COLO829 (cell line): ENCODE data around the gene ZNF440.
"Not testable (repeated sequence)": the region's sequence is repeated elsewhere in the genome, so short reads cannot be mapped to it uniquely, and the experiment has no call there.

ENCODE experiments used
- DNase-seq: peaks from one replicate; pipeline ENCODE4 v3.0.0; 2012; ENCODE audit warnings: low spot score

The ZNF440 gene

GRCh38 chr19:11828957-11829876, 15.1 kb downstream of the ZNF440 start:
- DNase-seq, result not testable (repeated sequence)

- no peak for DNase-seq
These were observed 18.3 kb downstream of the ZNF440 start for GRCh38 chr19:11832253-11832912.

GRCh38 chr19:11833541-11833940, 19.5 kb downstream of the ZNF440 start:
- DNase-seq, result no peak

- DNase-seq, result not testable (repeated sequence)
These were observed 21.6 kb downstream of the ZNF440 start for GRCh38 chr19:11835626-11836066.

GRCh38 chr19:11843722-11844121, 29.6 kb downstream of the ZNF440 start:
- peak; percentile 24 for DNase-seq

- not testable (repeated sequence) for DNase-seq
These were observed 33.5 kb downstream of the ZNF440 start for GRCh38 chr19:11847615-11848014.

GRCh38 chr19:11848200-11848593, 34.1 kb downstream of the ZNF440 start:
- DNase-seq, result no peak

GRCh38 chr19:11848594-11849469, 34.8 kb downstream of the ZNF440 start, which contains the start of gene ZNF439:
Gene ZNF439, plus strand, starts transcription at chr19:11848726. Its CDS starts 142 bp downstream, at chr19:11848868.
- DNase-seq, result peak; percentile 4

GRCh38 chr19:11850289-11850688, 36.2 kb downstream of the ZNF440 start:
- not testable (repeated sequence) for DNase-seq

GRCh38 chr19:11853358-11853757, 39.3 kb downstream of the ZNF440 start:
- no peak for DNase-seq

- no peak for DNase-seq
These were observed 42.6 kb downstream of the ZNF440 start for GRCh38 chr19:11856596-11857250.

- no peak for DNase-seq
These were observed 46.6 kb downstream of the ZNF440 start for GRCh38 chr19:11860721-11861120.

- DNase-seq, result no peak
These were observed 47.2 kb downstream of the ZNF440 start for GRCh38 chr19:11861301-11861700.

- DNase-seq, result not testable (repeated sequence)
These were observed 53.7 kb downstream of the ZNF440 start for GRCh38 chr19:11867766-11868165.

- no peak for DNase-seq
These were observed 54.1 kb downstream of the ZNF440 start for GRCh38 chr19:11868188-11868587.

- no peak for DNase-seq
These were observed 58.6 kb downstream of the ZNF440 start for GRCh38 chr19:11872624-11873023.

GRCh38 chr19:11873762-11874161, 59.7 kb downstream of the ZNF440 start:
- no peak for DNase-seq

- not testable (repeated sequence) for DNase-seq
These were observed 65.7 kb downstream of the ZNF440 start for GRCh38 chr19:11879687-11880266.

GRCh38 chr19:11880598-11880997, 66.5 kb downstream of the ZNF440 start:
- no peak for DNase-seq

- DNase-seq, result peak; percentile 80
These were observed 67.2 kb downstream of the ZNF440 start for GRCh38 chr19:11881151-11881800.

GRCh38 chr19:11882606-11883005, 68.5 kb downstream of the ZNF440 start:
- DNase-seq, result no peak
